A673 (cell line): ENCODE results near the gene HOXA6. TPM values are rescaled to one million over a fixed set of nuclear protein-coding genes. Genes with fewer than 3 reads are reported as not detected.
A peak's percentile ranks its signal among the peaks of the same experiment; 100 is the strongest.

Experiments used
- BruUV-seq: library from RNA; stranded (reverse); fragments of 400-500 nt; replicated peaks from 2 replicates; lab custom pipeline; 2021; lab: Mats Ljungman, UMichigan
- CTCF ChIA-PET: fragments of 300-600 bp; sonication (Branson Sonifier 250); formaldehyde crosslinking; loops from one replicate; lab custom pipeline; 2022; ENCODE audit warnings: antibody characterized with exemption; lab: Charles Lee
- POLR2A ChIA-PET: fragments of 300-600 bp; sonication (Branson Sonifier 250); formaldehyde crosslinking; loops from one replicate; lab custom pipeline; 2022; ENCODE audit warnings: antibody characterized with exemption; ENCODE audit not compliant: low non-redundant PET; lab: Charles Lee
- DNase-seq: peaks from one replicate; pipeline ENCODE4 v3.0.0-alpha.2; 2015; ENCODE audit warnings: low spot score
- H3K27ac ChIP-seq: fragments of 200-600 bp; sonication (generic); 2 replicates; pipeline ENCODE4 v1.5.1; 2016; ENCODE audit warnings: mixed run types, low read depth, mild to moderate bottlenecking, mixed read lengths, antibody characterized with exemption, low read length; ENCODE audit not compliant: poor library complexity, severe bottlenecking
- H3K27me3 ChIP-seq: fragments of 200-600 bp; sonication (generic); replicated peaks from 2 replicates; pipeline ENCODE4 v1.6.1; 2017; ENCODE audit warnings: mixed run types, low read depth, mild to moderate bottlenecking, mixed read lengths, antibody characterized with exemption, low read length; ENCODE audit not compliant: insufficient read depth, poor library complexity
- H3K36me3 ChIP-seq: fragments of 200-600 bp; sonication (generic); 2 replicates; pipeline ENCODE4 v1.6.1; 2016; ENCODE audit warnings: mixed run types, mild to moderate bottlenecking, mixed read lengths, antibody characterized with exemption, low read length; ENCODE audit not compliant: insufficient read depth, poor library complexity, severe bottlenecking
- H3K4me1 ChIP-seq: fragments of 200-600 bp; sonication (generic); 2 replicates; pipeline ENCODE4 v1.6.1; 2017; ENCODE audit warnings: mixed run types, mild to moderate bottlenecking, mixed read lengths, antibody characterized with exemption, low read length; ENCODE audit not compliant: insufficient read depth, poor library complexity, severe bottlenecking
- H3K4me3 ChIP-seq: fragments of 200-600 bp; sonication (generic); 2 replicates; pipeline ENCODE4 v1.5.1; 2016; ENCODE audit warnings: low read depth, mixed run types, mild to moderate bottlenecking, mixed read lengths, low read length; ENCODE audit not compliant: poor library complexity, severe bottlenecking
- H3K9me3 ChIP-seq: fragments of 200-600 bp; sonication (generic); 2 replicates; pipeline ENCODE4 v1.6.1; 2016; ENCODE audit warnings: mixed run types, low read depth, mild to moderate bottlenecking, mixed read lengths, antibody characterized with exemption, low read length; ENCODE audit not compliant: poor library complexity, severe bottlenecking
- EZH2 ChIP-seq: fragments of 200-600 bp; sonication (generic); IDR thresholded peaks from 2 replicates; pipeline ENCODE4 v1.6.1; 2017; ENCODE audit warnings: borderline replicate concordance, low read depth, mild to moderate bottlenecking, mixed read lengths, antibody characterized with exemption, low read length; ENCODE audit not compliant: poor library complexity, severe bottlenecking
- intact Hi-C: fragments of 100-400 bp; cut with micrococcal nuclease; formaldehyde crosslinking; loops from one replicate; pipeline ENCODE4 v1.10.0; 2022; ENCODE audit not compliant: unreplicated experiment
- total RNA-seq: library from RNA; stranded (reverse); gene quantifications from 2 replicates; pipeline ENCODE4 v1.2.3, GENCODE V29; 2021
- TF ChIP-seq, protein P1 (sequence below): fragments of 300-800, 200-600 bp; sonication (generic); conservative IDR thresholded peaks from 2 replicates; pipeline ENCODE4 v1.5.1; 2017; ENCODE audit warnings: low read depth, mild to moderate bottlenecking, antibody characterized with exemption, low read length, moderate library complexity, mixed read lengths

Gene HOXA6
- total RNA-seq, 1 experiment from 2014 or later: not detected

DNA sequence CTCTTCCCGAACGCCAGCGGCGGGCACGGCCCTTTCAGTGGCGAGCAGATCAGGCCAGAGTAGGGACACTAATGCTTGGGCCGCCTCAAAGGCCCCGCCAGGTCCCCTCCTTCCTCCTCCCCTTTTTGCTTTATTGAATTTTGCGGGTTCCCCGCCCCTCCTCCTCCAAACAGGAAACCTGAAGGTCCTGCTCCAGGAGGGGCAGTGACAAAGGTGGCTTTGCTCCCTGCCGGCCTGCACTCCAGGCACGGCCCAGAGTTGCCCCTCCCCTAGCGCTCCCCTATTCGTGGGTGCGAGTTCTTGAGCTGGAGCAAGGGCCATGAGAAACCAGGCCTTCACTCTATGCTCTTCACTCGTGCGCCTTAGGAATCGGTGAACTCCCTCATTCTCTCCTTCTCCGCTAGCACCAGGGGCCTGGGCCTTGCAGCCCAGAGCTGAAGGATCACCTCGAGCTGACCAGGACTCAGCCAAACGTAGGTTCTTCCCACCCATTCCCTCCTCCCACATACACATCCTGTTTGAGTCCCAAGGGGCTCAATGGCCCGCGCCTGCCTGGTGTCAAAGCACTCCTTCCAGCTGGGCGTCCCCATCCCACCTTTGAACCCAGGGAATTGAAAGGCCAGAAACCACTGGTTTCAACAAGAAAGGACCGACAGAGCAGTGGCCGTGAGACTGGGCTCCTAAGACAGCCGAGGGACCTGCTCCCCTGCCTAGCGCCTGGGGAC is 619 bp upstream of the HOXA6 start:
- Histone ChIP-seq H3K4me3 (peak overlapping the region; percentile 24), H3K9me3 (no peaks in the 10 kb centered on the region), H3K4me1 (peaks cover 13% of the 10 kb centered on the region), H3K27me3 (peaks cover 94% of the 10 kb centered on the region), H3K27ac (no peak overlapping the region), H3K36me3 (no peaks in the 10 kb centered on the region)
- ChIA-PET CTCF (no interaction called here), POLR2A (no interaction called here)
- TF ChIP-seq, protein P1, sequence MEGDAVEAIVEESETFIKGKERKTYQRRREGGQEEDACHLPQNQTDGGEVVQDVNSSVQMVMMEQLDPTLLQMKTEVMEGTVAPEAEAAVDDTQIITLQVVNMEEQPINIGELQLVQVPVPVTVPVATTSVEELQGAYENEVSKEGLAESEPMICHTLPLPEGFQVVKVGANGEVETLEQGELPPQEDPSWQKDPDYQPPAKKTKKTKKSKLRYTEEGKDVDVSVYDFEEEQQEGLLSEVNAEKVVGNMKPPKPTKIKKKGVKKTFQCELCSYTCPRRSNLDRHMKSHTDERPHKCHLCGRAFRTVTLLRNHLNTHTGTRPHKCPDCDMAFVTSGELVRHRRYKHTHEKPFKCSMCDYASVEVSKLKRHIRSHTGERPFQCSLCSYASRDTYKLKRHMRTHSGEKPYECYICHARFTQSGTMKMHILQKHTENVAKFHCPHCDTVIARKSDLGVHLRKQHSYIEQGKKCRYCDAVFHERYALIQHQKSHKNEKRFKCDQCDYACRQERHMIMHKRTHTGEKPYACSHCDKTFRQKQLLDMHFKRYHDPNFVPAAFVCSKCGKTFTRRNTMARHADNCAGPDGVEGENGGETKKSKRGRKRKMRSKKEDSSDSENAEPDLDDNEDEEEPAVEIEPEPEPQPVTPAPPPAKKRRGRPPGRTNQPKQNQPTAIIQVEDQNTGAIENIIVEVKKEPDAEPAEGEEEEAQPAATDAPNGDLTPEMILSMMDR: no peak
- peak; percentile 48 for TF ChIP-seq EZH2
- no peak for DNase-seq
- no TSS peak for BruUV-seq
- intact Hi-C loops: no loop called here

DNA sequence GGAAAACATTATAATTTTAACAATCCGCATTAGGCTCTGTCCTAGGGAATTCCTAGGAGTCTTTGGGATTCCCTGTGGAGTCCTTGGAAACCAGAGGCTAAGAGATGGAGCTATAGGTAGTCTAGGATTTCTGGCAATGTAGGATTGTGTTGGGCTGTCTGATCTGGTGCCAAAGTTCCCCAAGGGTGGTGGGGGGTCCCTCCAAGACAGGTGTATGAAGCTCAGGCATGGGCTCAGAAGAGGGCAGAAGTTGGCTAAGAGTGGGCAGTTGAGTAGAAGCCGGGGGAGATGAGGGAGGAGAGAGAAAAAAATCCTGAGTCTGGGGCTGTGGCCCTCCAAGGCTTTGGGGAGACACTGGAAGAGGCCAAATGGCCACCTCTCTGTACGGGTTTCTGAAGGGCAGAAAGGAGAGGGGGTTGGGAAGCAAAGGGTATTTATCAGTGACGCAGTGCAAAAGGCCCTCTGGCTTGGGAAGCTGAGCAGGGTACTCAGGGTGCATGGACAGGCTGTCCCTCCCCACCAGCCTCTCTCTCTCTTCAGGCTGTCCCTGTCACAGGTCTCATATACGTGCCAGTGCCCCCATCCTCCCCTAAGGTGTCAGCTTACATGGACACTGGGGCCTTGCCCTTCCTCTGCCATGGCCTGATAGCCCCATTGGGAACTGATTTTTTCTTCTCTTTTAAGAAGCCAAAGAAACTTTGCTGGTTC is 929 bp downstream of the HOXA6 start:
- intact Hi-C loops: no loop called here
- H3K27me3 ChIP-seq: peaks cover 94% of the 10 kb centered on the region
- H3K36me3 ChIP-seq: no peaks in the 10 kb centered on the region
- H3K9me3 ChIP-seq: no peaks in the 10 kb centered on the region
- CTCF ChIA-PET: no interaction called here
- DNase-seq: no peak
- no TSS peak for BruUV-seq
- H3K4me3 ChIP-seq: no peak overlapping the region
- no peak for TF ChIP-seq EZH2
- TF ChIP-seq, protein P1: no peak
- peaks cover 14% of the 10 kb centered on the region for H3K4me1 ChIP-seq
- POLR2A ChIA-PET: no interaction called here
- no peak overlapping the region for H3K27ac ChIP-seq

DNA sequence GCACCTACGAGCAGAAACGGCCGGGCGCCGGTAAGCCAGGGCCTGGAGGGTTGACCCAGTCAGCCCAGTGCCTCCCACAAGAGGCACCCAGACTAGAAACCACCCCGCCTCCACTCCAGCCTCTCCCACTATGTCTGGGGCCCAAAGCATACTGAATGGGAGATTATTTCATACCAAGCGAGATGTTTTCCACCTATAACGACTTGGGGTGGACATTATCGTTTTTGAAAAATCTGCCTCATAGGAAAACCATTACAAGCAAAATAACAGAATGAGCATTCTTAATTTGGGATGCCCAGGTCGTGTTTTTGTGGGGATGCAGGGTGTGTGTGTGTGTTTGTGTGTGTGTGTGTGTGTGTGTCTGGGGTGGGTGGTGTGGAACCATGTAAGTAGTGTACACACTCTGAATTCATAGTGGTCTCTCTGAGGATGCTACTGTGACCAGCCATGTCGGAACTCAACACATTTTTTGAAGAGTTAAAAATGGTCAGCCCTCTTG is 1.6 kb downstream of the HOXA6 start:
- no peak overlapping the region for H3K4me3 ChIP-seq
- no peak for TF ChIP-seq EZH2
- TF ChIP-seq, protein P1: no peak
- POLR2A ChIA-PET: no interaction called here

More for the DNA sequence above, 1.6 kb downstream of the HOXA6 start:
- Histone ChIP-seq H3K4me1 (peaks cover 14% of the 10 kb centered on the region), H3K27ac (no peak overlapping the region), H3K36me3 (no peaks in the 10 kb centered on the region), H3K27me3 (peaks cover 94% of the 10 kb centered on the region), H3K9me3 (no peaks in the 10 kb centered on the region)
- no TSS peak for BruUV-seq
- intact Hi-C loops: no loop called here
- CTCF ChIA-PET: no interaction called here
- DNase-seq: no peak
